Choroid plexus epithelial cell (primary cell): ENCODE measurements around the gene ANKRD35.

Experiments used
- DNase-seq: peaks from one replicate; pipeline ENCODE4 v3.0.0-alpha.2; 2010; ENCODE audit warnings: low read depth
- H3K4me3 ChIP-seq: 2 replicates; pipeline ENCODE4 v1.5.1; 2011; ENCODE audit warnings: low read depth, mild to moderate bottlenecking, control low read depth, low read length, moderate library complexity
- CTCF ChIP-seq: conservative IDR thresholded peaks from 2 replicates; pipeline ENCODE4 v1.5.1; 2011; ENCODE audit warnings: low read depth, mild to moderate bottlenecking, control low read depth, inconsistent platforms, low read length, moderate library complexity

Gene ANKRD35

GRCh38 chr1:145871994-145872924 is 13.4 kb downstream of the ANKRD35 start:
- DNase-seq: peak; percentile 61
- TF ChIP-seq CTCF: no peak

GRCh38 chr1:145868232-145868631 is 17.4 kb downstream of the ANKRD35 start:
- no peak overlapping the region for H3K4me3 ChIP-seq
- TF ChIP-seq CTCF: no peak
- DNase-seq: peak; percentile 52

More at GRCh38 chr1:145871994-145872924, 13.4 kb downstream of the ANKRD35 start:
- H3K4me3 ChIP-seq: peak overlapping the region; percentile 57

GRCh38 chr1:145863282-145864018 is 22.2 kb downstream of the ANKRD35 start:
- H3K4me3 ChIP-seq: no peak overlapping the region
- DNase-seq: no peak
- no peak for TF ChIP-seq CTCF

DNA sequence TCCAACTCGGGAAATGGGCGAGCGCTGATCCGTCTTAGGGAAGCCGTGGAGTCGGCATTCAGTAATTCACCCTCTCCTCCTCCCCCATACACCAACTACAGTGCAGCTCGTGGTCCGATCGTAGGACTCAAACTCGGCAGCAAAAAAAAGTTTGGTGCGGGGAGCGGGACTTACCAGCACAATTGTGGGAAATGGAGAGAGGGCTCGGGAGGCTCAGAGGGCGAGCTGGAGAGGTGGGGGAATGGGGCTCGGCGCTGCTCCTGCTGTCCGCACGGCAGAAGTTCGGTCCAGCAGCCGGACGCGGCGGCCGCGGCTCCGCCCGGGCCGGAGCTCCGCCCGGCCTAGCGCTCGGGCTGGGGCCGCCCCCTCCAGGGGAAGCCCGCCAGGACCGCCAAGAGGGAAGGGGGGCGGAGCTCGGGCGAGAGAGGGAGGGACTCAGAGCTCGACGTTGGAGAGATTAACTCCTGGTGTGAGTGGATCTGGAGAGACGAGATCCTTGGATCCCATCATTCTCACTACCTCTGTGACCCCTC is 26.1 kb downstream of the ANKRD35 start:
- no peak for TF ChIP-seq CTCF
- DNase-seq: peak; percentile 91
- peak overlapping the region; percentile 94 for H3K4me3 ChIP-seq

GRCh38 chr1:145858901-145859490 is 26.7 kb downstream of the ANKRD35 start, which contains the start of gene PIAS3:
Gene PIAS3 (minus strand): TSS chr1:145859081. CDS start chr1:145858990, 91 bp downstream.
- H3K4me3 ChIP-seq: peak within 1 kb of the TSS; percentile 94
- no peak for TF ChIP-seq CTCF

DNA sequence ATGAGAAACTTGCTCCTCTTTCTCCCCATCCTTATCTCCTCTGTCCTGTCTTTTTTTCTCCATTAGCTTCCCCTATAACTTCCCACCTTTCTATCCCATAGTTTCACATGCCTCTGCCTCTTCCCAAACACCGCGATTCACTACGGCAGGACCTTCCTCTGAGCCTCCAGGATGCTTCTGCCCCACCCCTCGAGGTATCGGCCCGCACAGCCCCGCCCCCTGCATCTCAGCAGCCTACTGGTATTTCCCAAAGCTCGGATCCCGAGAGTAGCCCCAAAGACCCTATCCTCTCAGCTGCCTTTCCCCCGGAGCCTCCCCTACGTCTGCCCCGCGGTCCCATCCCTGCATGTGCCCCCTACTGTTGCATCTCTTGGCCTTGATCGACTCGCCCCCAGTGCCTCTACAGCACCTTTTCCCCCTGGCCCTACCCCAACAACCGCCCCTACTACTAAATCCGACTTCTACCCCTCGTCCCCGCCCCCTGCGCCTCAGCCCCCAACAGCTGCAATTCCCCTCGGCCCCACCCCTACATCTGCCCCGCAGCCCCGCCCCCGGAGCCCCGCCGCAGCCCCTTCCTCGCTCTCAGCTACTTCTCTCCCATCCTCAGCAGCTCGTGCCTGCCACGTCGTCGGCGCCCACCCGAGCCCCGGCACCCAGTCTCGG is 27.3 kb downstream of the ANKRD35 start:
- H3K4me3 ChIP-seq: peak overlapping the region; percentile 94
- no peak for TF ChIP-seq CTCF
- peak; percentile 49 for DNase-seq

More at GRCh38 chr1:145858901-145859490, 26.7 kb downstream of the ANKRD35 start, which contains the start of gene PIAS3:
- peak; percentile 97 for DNase-seq
